Liver (tissue), 3 donors: ENCODE measurements around the gene GRIN2D.

ENCODE experiments used
- EGR1 ChIP-seq, 2 donors: IDR thresholded peaks; 2 replicates each; pipeline ENCODE4 v1.6.1; 2016 to 2018; ENCODE audit warnings: antibody characterized with exemption in 2 of 2, low read depth in 2 of 2
- HNF4G ChIP-seq: IDR thresholded peaks from 2 replicates; pipeline ENCODE4 v1.6.1; 2016; ENCODE audit warnings: antibody characterized with exemption
- JUND ChIP-seq, 2 donors: IDR thresholded peaks; 2 replicates each; pipeline ENCODE4 v1.6.1; 2016; ENCODE audit warnings: antibody characterized with exemption in 2 of 2
- RAD21 ChIP-seq, 2 donors: IDR thresholded peaks; 2 replicates each; pipeline ENCODE4 v1.6.1; 2016; ENCODE audit warnings: antibody characterized with exemption in 2 of 2, mild to moderate bottlenecking in 2 of 2
- RXRA ChIP-seq, 2 donors: IDR thresholded peaks; 2 replicates each; pipeline ENCODE4 v1.6.1; 2017 to 2018; ENCODE audit warnings: antibody characterized with exemption in 2 of 2, mild to moderate bottlenecking in 1 of 2
- TAF1 ChIP-seq: conservative IDR thresholded peaks from 2 replicates; pipeline ENCODE4 v1.6.1; 2016; ENCODE audit warnings: antibody characterized with exemption, mild to moderate bottlenecking
- YY1 ChIP-seq: IDR thresholded peaks from 2 replicates; pipeline ENCODE4 v1.6.1; 2016; ENCODE audit warnings: antibody characterized with exemption, mild to moderate bottlenecking
- TF ChIP-seq, protein P1 (sequence below): fragments of 150-350 bp; IDR thresholded peaks from 2 replicates; pipeline ENCODE4 v1.5.1; 2017; ENCODE audit warnings: improper control_type of control experiment, low read depth, low read length; ENCODE audit not compliant: missing input control
- TF ChIP-seq, protein P2 (sequence below): IDR thresholded peaks from 2 replicates; pipeline ENCODE4 v1.6.1; 2016; ENCODE audit warnings: antibody characterized with exemption, mild to moderate bottlenecking
- TF ChIP-seq, protein P3 (sequence below): IDR thresholded peaks from 2 replicates; pipeline ENCODE4 v1.6.1; 2016; ENCODE audit warnings: antibody characterized with exemption
- TF ChIP-seq, protein P4 (sequence below): IDR thresholded peaks from 2 replicates; pipeline ENCODE4 v1.6.1; 2016; ENCODE audit warnings: antibody characterized with exemption
- TF ChIP-seq, protein P5 (sequence below): IDR thresholded peaks from 2 replicates; pipeline ENCODE4 v1.6.1; 2016; ENCODE audit warnings: antibody characterized with exemption
- donor health status: healthy.
- donor health status: healthy.

DNA sequence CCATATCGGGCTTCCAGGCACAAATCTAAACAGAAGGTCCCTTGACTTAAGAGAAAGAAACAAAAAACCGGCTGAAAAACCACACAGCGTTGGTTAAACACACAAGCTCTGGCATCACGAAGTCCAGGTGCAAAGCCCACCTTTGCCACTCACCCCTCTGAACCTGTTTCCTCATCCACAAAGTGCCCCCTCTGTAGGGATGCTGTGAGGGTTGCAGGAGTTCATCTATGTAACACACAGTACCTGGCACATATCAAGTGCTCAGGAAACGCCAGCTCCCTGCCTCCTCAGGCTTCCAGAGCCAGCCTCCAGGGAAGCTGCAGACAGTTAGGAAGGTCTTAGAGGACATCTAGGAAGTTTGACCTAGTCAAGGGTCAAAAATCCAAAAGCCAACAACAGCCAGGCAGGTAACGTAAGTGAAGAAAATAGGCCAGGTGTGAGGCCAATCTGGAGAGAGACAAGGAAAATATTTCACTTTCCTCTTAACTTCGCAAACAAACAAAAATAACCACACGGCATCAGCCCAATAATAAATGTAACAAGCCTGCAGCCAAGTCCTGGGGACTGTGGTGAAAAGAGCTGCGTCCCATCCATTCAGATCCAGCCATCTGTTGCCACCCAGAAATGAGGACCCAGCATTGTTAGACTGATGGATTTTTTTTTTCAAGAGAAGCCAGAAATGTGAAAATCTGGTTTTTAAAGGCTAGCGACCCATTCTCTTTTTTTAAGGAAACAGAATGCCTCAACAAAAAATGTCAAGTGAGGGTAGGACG, 12.1 kb upstream of the GRIN2D start:
- TF ChIP-seq, protein P1, sequence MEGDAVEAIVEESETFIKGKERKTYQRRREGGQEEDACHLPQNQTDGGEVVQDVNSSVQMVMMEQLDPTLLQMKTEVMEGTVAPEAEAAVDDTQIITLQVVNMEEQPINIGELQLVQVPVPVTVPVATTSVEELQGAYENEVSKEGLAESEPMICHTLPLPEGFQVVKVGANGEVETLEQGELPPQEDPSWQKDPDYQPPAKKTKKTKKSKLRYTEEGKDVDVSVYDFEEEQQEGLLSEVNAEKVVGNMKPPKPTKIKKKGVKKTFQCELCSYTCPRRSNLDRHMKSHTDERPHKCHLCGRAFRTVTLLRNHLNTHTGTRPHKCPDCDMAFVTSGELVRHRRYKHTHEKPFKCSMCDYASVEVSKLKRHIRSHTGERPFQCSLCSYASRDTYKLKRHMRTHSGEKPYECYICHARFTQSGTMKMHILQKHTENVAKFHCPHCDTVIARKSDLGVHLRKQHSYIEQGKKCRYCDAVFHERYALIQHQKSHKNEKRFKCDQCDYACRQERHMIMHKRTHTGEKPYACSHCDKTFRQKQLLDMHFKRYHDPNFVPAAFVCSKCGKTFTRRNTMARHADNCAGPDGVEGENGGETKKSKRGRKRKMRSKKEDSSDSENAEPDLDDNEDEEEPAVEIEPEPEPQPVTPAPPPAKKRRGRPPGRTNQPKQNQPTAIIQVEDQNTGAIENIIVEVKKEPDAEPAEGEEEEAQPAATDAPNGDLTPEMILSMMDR: no peak
- TF ChIP-seq JUND (IDR thresholded peaks at IDR 0.05): no peak
- TF ChIP-seq, protein P2, sequence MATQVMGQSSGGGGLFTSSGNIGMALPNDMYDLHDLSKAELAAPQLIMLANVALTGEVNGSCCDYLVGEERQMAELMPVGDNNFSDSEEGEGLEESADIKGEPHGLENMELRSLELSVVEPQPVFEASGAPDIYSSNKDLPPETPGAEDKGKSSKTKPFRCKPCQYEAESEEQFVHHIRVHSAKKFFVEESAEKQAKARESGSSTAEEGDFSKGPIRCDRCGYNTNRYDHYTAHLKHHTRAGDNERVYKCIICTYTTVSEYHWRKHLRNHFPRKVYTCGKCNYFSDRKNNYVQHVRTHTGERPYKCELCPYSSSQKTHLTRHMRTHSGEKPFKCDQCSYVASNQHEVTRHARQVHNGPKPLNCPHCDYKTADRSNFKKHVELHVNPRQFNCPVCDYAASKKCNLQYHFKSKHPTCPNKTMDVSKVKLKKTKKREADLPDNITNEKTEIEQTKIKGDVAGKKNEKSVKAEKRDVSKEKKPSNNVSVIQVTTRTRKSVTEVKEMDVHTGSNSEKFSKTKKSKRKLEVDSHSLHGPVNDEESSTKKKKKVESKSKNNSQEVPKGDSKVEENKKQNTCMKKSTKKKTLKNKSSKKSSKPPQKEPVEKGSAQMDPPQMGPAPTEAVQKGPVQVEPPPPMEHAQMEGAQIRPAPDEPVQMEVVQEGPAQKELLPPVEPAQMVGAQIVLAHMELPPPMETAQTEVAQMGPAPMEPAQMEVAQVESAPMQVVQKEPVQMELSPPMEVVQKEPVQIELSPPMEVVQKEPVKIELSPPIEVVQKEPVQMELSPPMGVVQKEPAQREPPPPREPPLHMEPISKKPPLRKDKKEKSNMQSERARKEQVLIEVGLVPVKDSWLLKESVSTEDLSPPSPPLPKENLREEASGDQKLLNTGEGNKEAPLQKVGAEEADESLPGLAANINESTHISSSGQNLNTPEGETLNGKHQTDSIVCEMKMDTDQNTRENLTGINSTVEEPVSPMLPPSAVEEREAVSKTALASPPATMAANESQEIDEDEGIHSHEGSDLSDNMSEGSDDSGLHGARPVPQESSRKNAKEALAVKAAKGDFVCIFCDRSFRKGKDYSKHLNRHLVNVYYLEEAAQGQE: no peak
- no peak for TF ChIP-seq YY1
- no peak for TF ChIP-seq TAF1
- TF ChIP-seq RXRA (IDR thresholded peaks at IDR 0.05): no peak
- TF ChIP-seq, protein P3, sequence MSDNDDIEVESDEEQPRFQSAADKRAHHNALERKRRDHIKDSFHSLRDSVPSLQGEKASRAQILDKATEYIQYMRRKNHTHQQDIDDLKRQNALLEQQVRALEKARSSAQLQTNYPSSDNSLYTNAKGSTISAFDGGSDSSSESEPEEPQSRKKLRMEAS: no peak
- no peak for TF ChIP-seq EGR1 (IDR thresholded peaks at IDR 0.05; ENCODE audit: low read depth in 2 of 2)
- no peak for TF ChIP-seq RAD21 (IDR thresholded peaks at IDR 0.05)
- TF ChIP-seq, protein P4, sequence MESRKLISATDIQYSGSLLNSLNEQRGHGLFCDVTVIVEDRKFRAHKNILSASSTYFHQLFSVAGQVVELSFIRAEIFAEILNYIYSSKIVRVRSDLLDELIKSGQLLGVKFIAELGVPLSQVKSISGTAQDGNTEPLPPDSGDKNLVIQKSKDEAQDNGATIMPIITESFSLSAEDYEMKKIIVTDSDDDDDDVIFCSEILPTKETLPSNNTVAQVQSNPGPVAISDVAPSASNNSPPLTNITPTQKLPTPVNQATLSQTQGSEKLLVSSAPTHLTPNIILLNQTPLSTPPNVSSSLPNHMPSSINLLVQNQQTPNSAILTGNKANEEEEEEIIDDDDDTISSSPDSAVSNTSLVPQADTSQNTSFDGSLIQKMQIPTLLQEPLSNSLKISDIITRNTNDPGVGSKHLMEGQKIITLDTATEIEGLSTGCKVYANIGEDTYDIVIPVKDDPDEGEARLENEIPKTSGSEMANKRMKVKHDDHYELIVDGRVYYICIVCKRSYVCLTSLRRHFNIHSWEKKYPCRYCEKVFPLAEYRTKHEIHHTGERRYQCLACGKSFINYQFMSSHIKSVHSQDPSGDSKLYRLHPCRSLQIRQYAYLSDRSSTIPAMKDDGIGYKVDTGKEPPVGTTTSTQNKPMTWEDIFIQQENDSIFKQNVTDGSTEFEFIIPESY: no peak
- TF ChIP-seq HNF4G: no peak
- TF ChIP-seq, protein P5, sequence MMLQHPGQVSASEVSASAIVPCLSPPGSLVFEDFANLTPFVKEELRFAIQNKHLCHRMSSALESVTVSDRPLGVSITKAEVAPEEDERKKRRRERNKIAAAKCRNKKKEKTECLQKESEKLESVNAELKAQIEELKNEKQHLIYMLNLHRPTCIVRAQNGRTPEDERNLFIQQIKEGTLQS: no peak
